ENCODE measurements around the gene IDE. TPM values are rescaled to one million over a fixed set of nuclear protein-coding genes. Genes with fewer than 3 reads are reported as not detected.

Gene IDE
- total and polyA plus RNA-seq, 2 of the 13 experiments (the other 11 are each of a cell fraction or from before 2014, with no cell fraction given): 16.1 to 52.1 TPM

DNA sequence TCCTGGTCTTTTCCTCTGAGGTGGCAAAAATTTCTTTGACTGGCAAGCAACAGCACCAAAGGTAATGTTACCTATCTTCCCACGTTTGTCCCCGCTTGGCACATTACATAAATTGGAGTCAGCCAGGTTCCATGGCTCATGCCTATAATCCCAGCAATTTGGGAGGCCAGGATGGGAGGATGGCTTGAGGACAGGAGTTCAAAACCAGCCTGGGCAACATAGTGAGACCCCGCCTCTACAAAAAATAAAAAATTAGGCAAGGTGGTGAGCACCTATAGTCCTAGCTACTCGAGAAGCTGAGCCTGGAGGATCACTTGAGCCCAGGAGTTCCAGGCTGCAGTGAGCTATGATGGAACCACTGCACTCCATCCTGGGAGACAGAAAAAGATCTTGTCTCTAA, 139.5 kb downstream of the IDE start:
- POLR2A ChIA-PET: no interaction called here
- Histone ChIP-seq H3K79me2 (ENCODE audit: insufficient read depth, low read length) (no peaks in the 10 kb centered on the region), H2AFZ (ENCODE audit: low read length) (no peak overlapping the region), H4K20me1 (ENCODE audit: insufficient read depth, low read length) (no peaks in the 10 kb centered on the region), H3K9me3 (ENCODE audit: low read length) (no peaks in the 10 kb centered on the region), H3K9ac (ENCODE audit: insufficient read depth, low read depth, low read length) (no peak overlapping the region), H3K36me3 (replicated peaks in 1 of 2; ENCODE audit: control insufficient read depth in 1 of 2, insufficient read depth in 2 of 2, low read length in 2 of 2) (no peaks in the 10 kb centered on the region), H3K4me2 (ENCODE audit: low read depth, low read length) (no peak overlapping the region), H3K4me3 (replicated peaks in 1 of 3; ENCODE audit: insufficient read depth in 1 of 3, low read depth in 2 of 3, low read length in 3 of 3) (no peak overlapping the region), H3K27me3 (ENCODE audit: control insufficient read depth in 1 of 2, insufficient read depth in 2 of 2, low read length in 2 of 2) (no peaks in the 10 kb centered on the region), H3K27ac (ENCODE audit: extremely low read length, insufficient read depth, low read length) (no peak overlapping the region), H3K4me1 (ENCODE audit: insufficient read depth, low read length) (no peaks in the 10 kb centered on the region)
- 78% methylated on average over 4 of the region's 4 CpGs for WGBS (ENCODE audit: low lambda C conversion rate)
- TF ChIP-seq ZNF564 (CRISPR knock-in tag; IDR thresholded peaks at IDR 0.05): no peak
- TF ChIP-seq, protein P1, sequence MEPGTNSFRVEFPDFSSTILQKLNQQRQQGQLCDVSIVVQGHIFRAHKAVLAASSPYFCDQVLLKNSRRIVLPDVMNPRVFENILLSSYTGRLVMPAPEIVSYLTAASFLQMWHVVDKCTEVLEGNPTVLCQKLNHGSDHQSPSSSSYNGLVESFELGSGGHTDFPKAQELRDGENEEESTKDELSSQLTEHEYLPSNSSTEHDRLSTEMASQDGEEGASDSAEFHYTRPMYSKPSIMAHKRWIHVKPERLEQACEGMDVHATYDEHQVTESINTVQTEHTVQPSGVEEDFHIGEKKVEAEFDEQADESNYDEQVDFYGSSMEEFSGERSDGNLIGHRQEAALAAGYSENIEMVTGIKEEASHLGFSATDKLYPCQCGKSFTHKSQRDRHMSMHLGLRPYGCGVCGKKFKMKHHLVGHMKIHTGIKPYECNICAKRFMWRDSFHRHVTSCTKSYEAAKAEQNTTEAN (CRISPR knock-in tag; conservative IDR thresholded peaks at IDR 0.05): no peak
- no peak for TF ChIP-seq ZSCAN9 (CRISPR knock-in tag; IDR thresholded peaks at IDR 0.05; ENCODE audit: borderline replicate concordance)
- TF ChIP-seq GTF3A (CRISPR knock-in tag; conservative IDR thresholded peaks at IDR 0.05): no peak
- CTCF ChIA-PET (ENCODE audit: low intra/inter-chr PET ratio, low total read pairs): interaction anchor here (3.1 kb wide), 1 partner anchor 347 kb away, joined by 20 read pairs; no protein-coding TSS in a partner anchor
- FAIRE-seq (no peak), ATAC-seq (no peak), DNase-seq (ENCODE audit: low spot score) (no peak)
- no TSS peak for BruUV-seq (replicated peaks)
- intact Hi-C loops (cut with micrococcal nuclease; ENCODE audit: unreplicated experiment) (loop anchor here (10.0 kb wide), 1 partner anchor 670 kb away; no protein-coding TSS in a partner anchor), in situ Hi-C loops (cut with HindIII; ENCODE audit: extremely low pct_ligation_motif_present, low pct_unique_long_range_greater_than_20kb) (loop anchor here (25.0 kb wide), 1 partner anchor 572 kb away; no protein-coding TSS in a partner anchor)

DNA sequence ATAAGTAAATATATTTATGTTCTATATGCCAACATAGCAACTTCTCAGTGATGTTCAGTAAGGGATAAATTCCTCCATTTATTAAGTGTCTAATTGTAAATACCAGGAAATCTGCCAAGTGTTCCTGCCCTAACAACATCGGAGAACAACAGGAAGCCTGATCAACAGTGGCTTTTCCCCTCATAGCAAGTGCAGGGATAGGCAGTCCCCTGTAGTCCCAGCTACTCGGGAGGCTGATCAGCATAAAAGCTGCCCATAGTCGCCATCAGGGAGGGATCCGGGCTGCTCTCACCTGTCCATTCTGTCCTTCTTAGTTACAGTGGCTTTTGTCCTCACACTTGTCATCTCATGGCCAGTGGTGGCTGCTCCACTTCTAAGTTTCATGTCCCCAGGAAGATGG, 141.3 kb downstream of the IDE start:
- WGBS (ENCODE audit: low lambda C conversion rate): 89% methylated on average over 1 of the region's 4 CpGs
- intact Hi-C loops (cut with micrococcal nuclease; ENCODE audit: unreplicated experiment): loop anchor here (10.0 kb wide), 1 partner anchor 668 kb away; no protein-coding TSS in a partner anchor
- Histone ChIP-seq H4K20me1 (ENCODE audit: insufficient read depth, low read length) (no peaks in the 10 kb centered on the region), H3K79me2 (ENCODE audit: insufficient read depth, low read length) (no peaks in the 10 kb centered on the region), H3K9me3 (ENCODE audit: low read length) (no peaks in the 10 kb centered on the region), H3K27ac (ENCODE audit: extremely low read length, insufficient read depth, low read length) (no peak overlapping the region), H3K27me3 (ENCODE audit: control insufficient read depth in 1 of 2, insufficient read depth in 2 of 2, low read length in 2 of 2) (no peaks in the 10 kb centered on the region), H3K36me3 (replicated peaks in 1 of 2; ENCODE audit: control insufficient read depth in 1 of 2, insufficient read depth in 2 of 2, low read length in 2 of 2) (no peaks in the 10 kb centered on the region), H3K4me2 (ENCODE audit: low read depth, low read length) (no peak overlapping the region), H2AFZ (ENCODE audit: low read length) (no peak overlapping the region), H3K4me1 (ENCODE audit: insufficient read depth, low read length) (no peaks in the 10 kb centered on the region), H3K4me3 (replicated peaks in 1 of 3; ENCODE audit: insufficient read depth in 1 of 3, low read depth in 2 of 3, low read length in 3 of 3) (no peak overlapping the region), H3K9ac (ENCODE audit: insufficient read depth, low read depth, low read length) (no peak overlapping the region)
- ATAC-seq: no peak
- in situ Hi-C loops (cut with HindIII; ENCODE audit: extremely low pct_ligation_motif_present, low pct_unique_long_range_greater_than_20kb): loop anchor here (25.0 kb wide), 1 partner anchor 570 kb away; no protein-coding TSS in a partner anchor
- TF ChIP-seq ISL2 (CRISPR knock-in tag; IDR thresholded peaks at IDR 0.05) (no peak), ZKSCAN1 (IDR thresholded peaks at IDR 0.05; ENCODE audit: low read length) (no peak), RELA (CRISPR knock-in tag; IDR thresholded peaks at IDR 0.05) (no peak), ZNF569 (CRISPR knock-in tag; IDR thresholded peaks at IDR 0.05; ENCODE audit: borderline replicate concordance) (no peak), SSRP1 (CRISPR knock-in tag; IDR thresholded peaks at IDR 0.05) (no peak), ZNF549 (CRISPR knock-in tag; IDR thresholded peaks at IDR 0.05) (no peak)
- TF ChIP-seq, protein P2, sequence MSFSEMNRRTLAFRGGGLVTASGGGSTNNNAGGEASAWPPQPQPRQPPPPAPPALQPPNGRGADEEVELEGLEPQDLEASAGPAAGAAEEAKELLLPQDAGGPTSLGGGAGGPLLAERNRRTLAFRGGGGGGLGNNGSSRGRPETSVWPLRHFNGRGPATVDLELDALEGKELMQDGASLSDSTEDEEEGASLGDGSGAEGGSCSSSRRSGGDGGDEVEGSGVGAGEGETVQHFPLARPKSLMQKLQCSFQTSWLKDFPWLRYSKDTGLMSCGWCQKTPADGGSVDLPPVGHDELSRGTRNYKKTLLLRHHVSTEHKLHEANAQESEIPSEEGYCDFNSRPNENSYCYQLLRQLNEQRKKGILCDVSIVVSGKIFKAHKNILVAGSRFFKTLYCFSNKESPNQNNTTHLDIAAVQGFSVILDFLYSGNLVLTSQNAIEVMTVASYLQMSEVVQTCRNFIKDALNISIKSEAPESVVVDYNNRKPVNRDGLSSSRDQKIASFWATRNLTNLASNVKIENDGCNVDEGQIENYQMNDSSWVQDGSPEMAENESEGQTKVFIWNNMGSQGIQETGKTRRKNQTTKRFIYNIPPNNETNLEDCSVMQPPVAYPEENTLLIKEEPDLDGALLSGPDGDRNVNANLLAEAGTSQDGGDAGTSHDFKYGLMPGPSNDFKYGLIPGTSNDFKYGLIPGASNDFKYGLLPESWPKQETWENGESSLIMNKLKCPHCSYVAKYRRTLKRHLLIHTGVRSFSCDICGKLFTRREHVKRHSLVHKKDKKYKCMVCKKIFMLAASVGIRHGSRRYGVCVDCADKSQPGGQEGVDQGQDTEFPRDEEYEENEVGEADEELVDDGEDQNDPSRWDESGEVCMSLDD (CRISPR knock-in tag; IDR thresholded peaks at IDR 0.05; ENCODE audit: borderline replicate concordance): no peak
- TF ChIP-seq, protein P3, sequence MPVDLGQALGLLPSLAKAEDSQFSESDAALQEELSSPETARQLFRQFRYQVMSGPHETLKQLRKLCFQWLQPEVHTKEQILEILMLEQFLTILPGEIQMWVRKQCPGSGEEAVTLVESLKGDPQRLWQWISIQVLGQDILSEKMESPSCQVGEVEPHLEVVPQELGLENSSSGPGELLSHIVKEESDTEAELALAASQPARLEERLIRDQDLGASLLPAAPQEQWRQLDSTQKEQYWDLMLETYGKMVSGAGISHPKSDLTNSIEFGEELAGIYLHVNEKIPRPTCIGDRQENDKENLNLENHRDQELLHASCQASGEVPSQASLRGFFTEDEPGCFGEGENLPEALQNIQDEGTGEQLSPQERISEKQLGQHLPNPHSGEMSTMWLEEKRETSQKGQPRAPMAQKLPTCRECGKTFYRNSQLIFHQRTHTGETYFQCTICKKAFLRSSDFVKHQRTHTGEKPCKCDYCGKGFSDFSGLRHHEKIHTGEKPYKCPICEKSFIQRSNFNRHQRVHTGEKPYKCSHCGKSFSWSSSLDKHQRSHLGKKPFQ (CRISPR knock-in tag; IDR thresholded peaks at IDR 0.05; ENCODE audit: insufficient replicate concordance): no peak
- CTCF ChIA-PET (ENCODE audit: low intra/inter-chr PET ratio, low total read pairs): no interaction called here
- POLR2A ChIA-PET: no interaction called here
- FAIRE-seq: no peak
- no peak for DNase-seq (ENCODE audit: low spot score)
- BruUV-seq (replicated peaks): no TSS peak

Measured in HepG2 (cell line).